ENCODE measurements around the gene SLC11A2. TPM values are rescaled to one million over a fixed set of nuclear protein-coding genes. Genes with fewer than 3 reads are reported as not detected.

The SLC11A2 gene
- total RNA-seq, 1 donor from 2014 or later, result 42.6 TPM

DNA sequence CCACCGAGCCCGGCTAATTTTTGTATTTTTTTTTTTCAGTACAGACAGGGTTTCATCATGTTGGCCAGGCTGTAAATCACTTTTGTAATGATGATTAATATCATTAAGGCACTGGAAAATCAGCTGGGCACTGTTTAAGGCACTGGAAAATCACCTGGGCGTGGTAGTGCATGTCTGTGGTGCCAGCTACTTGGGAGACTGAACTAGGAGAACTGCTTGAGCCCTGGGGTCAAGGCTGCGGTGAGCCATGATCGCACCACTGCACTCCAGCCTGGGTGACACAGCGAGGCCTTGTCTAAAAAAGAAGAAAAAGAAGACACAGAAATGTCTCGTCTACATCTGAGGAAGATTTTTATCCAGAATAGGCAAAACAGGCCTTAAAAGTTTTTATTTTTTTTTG is 12.7 kb downstream of the SLC11A2 start:
- TF ChIP-seq, protein P1, sequence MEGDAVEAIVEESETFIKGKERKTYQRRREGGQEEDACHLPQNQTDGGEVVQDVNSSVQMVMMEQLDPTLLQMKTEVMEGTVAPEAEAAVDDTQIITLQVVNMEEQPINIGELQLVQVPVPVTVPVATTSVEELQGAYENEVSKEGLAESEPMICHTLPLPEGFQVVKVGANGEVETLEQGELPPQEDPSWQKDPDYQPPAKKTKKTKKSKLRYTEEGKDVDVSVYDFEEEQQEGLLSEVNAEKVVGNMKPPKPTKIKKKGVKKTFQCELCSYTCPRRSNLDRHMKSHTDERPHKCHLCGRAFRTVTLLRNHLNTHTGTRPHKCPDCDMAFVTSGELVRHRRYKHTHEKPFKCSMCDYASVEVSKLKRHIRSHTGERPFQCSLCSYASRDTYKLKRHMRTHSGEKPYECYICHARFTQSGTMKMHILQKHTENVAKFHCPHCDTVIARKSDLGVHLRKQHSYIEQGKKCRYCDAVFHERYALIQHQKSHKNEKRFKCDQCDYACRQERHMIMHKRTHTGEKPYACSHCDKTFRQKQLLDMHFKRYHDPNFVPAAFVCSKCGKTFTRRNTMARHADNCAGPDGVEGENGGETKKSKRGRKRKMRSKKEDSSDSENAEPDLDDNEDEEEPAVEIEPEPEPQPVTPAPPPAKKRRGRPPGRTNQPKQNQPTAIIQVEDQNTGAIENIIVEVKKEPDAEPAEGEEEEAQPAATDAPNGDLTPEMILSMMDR (IDR thresholded peaks at IDR 0.05), result no peak
- Mint-ChIP-seq H3K4me1 (ENCODE audit: unreplicated experiment) (peaks cover 15% of the 10 kb centered on the region), H3K9me3 (ENCODE audit: unreplicated experiment) (no peaks in the 10 kb centered on the region), H3K27me3 (ENCODE audit: unreplicated experiment) (no peaks in the 10 kb centered on the region), H3K36me3 (ENCODE audit: unreplicated experiment) (no peaks in the 10 kb centered on the region), H3K4me3 (ENCODE audit: unreplicated experiment) (no peak overlapping the region), H3K27ac (ENCODE audit: unreplicated experiment) (no peak overlapping the region)
- no peak for DNase-seq (ENCODE audit: extremely low spot score, unreplicated experiment)

DNA sequence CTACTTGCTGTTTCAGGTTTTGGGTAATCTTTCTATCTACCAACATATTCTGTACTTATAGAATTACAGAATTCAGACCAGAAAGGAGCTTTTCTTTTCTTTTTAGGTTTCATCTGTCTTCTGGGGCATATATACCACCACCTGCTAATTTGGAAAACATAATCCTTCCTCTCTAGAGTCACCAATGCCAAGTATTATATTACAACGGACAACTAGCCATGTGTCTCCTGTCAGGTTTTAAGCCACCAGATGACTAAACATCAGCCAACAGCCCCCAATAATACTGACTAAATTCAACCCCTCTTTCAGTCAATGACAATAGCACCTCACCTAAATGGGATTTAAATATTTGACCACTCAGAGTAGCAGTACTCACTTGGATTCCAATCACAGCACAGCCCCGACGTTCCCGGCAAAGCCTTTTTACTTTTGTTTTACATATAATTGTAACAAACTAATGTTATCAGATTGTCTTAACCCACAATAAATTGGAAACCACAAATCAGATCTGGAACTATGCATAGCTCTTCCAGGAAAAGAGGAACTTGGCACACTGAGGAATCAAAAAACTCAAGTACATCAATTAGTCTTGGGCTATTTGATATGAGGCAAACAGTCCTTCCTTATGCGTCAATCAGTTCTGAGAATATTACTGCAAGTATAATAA is 13.5 kb downstream of the SLC11A2 start:
- TF ChIP-seq, protein P1 (IDR thresholded peaks at IDR 0.05), result no peak
- DNase-seq (ENCODE audit: extremely low spot score, unreplicated experiment), result no peak
- Mint-ChIP-seq H3K9me3 (ENCODE audit: unreplicated experiment) (no peaks in the 10 kb centered on the region), H3K27me3 (ENCODE audit: unreplicated experiment) (no peaks in the 10 kb centered on the region), H3K4me1 (ENCODE audit: unreplicated experiment) (peaks cover 15% of the 10 kb centered on the region), H3K4me3 (ENCODE audit: unreplicated experiment) (no peak overlapping the region), H3K27ac (ENCODE audit: unreplicated experiment) (no peak overlapping the region), H3K36me3 (ENCODE audit: unreplicated experiment) (peaks cover 2% of the 10 kb centered on the region)

DNA sequence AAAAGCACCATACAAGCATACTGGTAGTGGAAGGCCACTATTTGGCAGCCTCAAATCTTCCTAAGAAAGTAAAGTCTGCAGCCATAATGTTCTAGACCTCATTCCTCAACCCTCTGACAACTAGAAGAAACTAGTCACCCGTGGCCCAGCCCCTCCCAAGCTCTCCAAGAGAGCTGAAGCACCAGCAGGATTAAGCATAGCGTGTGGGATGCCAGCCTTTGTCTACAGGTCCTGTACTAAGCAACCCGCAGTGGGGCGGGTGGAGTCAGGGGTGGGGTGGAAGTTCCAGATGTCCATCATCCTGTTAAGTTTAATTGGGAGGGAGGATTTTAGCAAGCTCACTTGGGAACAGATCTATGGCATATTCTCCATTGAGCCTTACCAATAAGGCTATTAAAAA is 14.2 kb downstream of the SLC11A2 start:
- Mint-ChIP-seq H3K27ac (ENCODE audit: unreplicated experiment) (no peak overlapping the region), H3K4me3 (ENCODE audit: unreplicated experiment) (no peak overlapping the region), H3K36me3 (ENCODE audit: unreplicated experiment) (peaks cover 3% of the 10 kb centered on the region), H3K9me3 (ENCODE audit: unreplicated experiment) (no peaks in the 10 kb centered on the region), H3K4me1 (ENCODE audit: unreplicated experiment) (peaks cover 14% of the 10 kb centered on the region), H3K27me3 (ENCODE audit: unreplicated experiment) (no peaks in the 10 kb centered on the region)
- no peak for DNase-seq (ENCODE audit: extremely low spot score, unreplicated experiment)
- TF ChIP-seq, protein P1 (IDR thresholded peaks at IDR 0.05), result no peak

DNA sequence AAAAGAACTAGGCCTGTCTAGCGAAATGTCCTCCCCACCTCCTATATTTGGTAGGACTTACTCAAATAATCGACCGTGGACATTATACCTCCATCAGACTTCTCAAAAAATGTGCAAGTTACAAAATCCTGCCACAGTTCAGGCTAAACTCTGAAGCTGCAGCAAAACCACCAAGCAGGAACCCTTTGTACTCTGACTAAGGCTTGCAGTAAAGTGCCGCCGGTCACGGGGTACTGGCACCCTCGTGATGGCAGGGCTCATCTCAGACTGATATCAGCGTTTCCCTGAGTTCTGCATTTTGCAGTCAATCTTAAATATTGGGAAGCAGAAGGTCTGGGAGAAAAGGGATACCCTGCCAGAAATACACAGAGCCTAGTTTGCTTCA is 17.1 kb downstream of the SLC11A2 start:
- Mint-ChIP-seq H3K27ac (ENCODE audit: unreplicated experiment) (no peak overlapping the region), H3K36me3 (ENCODE audit: unreplicated experiment) (peaks cover 15% of the 10 kb centered on the region), H3K9me3 (ENCODE audit: unreplicated experiment) (no peaks in the 10 kb centered on the region), H3K27me3 (ENCODE audit: unreplicated experiment) (no peaks in the 10 kb centered on the region), H3K4me1 (ENCODE audit: unreplicated experiment) (peaks cover 16% of the 10 kb centered on the region), H3K4me3 (ENCODE audit: unreplicated experiment) (no peak overlapping the region)
- no peak for DNase-seq (ENCODE audit: extremely low spot score, unreplicated experiment)
- TF ChIP-seq, protein P1 (IDR thresholded peaks at IDR 0.05), result no peak

DNA sequence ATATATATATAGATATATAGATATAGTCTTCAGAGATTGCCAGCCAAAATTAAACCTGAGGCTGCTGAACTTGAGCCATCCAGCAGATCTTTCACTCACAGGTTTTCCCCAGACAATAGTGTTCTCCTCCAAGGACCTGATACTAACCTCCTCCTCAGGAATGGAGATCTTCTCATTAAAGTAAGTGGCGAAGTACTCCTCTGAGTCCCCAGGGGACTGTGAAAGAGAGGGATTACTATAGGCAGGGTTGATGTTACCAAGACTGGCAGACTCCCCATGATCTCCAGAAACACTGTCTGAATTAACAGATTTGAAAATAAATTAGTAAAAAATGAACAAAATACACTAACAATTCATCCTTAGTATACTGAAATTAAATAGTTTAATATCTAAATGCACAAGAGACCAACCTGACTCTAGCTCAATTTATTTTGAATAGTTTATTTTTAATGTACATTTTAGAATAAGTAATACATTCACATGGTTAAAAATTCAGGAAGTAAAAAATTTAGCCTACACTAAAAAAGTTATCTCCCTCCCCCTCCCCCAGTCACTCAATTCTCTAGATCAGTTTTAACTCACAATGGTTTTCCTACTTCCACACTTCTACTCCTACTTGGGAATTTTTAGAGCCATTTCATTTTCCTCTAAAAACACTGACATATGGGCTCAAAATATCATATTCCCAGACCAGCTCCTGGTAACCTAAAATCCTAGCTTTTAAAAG is 17.7 kb downstream of the SLC11A2 start:
- H3K4me3 Mint-ChIP-seq (ENCODE audit: unreplicated experiment), result no peak overlapping the region
- no peak overlapping the region for H3K27ac Mint-ChIP-seq (ENCODE audit: unreplicated experiment)
- peaks cover 15% of the 10 kb centered on the region for H3K36me3 Mint-ChIP-seq (ENCODE audit: unreplicated experiment)
- H3K9me3 Mint-ChIP-seq (ENCODE audit: unreplicated experiment), result no peaks in the 10 kb centered on the region
- TF ChIP-seq, protein P1 (IDR thresholded peaks at IDR 0.05), result no peak
- no peak for DNase-seq (ENCODE audit: extremely low spot score, unreplicated experiment)
- H3K27me3 Mint-ChIP-seq (ENCODE audit: unreplicated experiment), result no peaks in the 10 kb centered on the region
- peaks cover 18% of the 10 kb centered on the region for H3K4me1 Mint-ChIP-seq (ENCODE audit: unreplicated experiment)

All from osteocyte (in vitro differentiated cells).